MM.1S (cell line): ENCODE measurements around the gene ZBTB8A.

Source experiments
- DNase-seq: peaks from one replicate; pipeline ENCODE4 v3.0.0-alpha.2; 2015
- H2AFZ ChIP-seq: fragments of 300-600 bp; sonication (generic); 2 replicates; pipeline ENCODE4 v1.6.0; 2016; ENCODE audit warnings: antibody characterized with exemption, low read length
- H3F3A ChIP-seq: fragments of 300-600 bp; sonication (generic); 2 replicates; pipeline ENCODE4 v1.6.1; 2016; ENCODE audit warnings: mild to moderate bottlenecking, antibody characterized with exemption, low read length, moderate library complexity, mixed read lengths; ENCODE audit not compliant: insufficient read depth
- H3K27ac ChIP-seq: fragments of 300-600 bp; sonication (generic); 2 replicates; pipeline ENCODE4 v1.5.1; 2016; ENCODE audit warnings: mild to moderate bottlenecking, low read length
- H3K27me3 ChIP-seq: fragments of 300-600 bp; sonication (generic); replicated peaks from 2 replicates; pipeline ENCODE4 v1.6.0; 2016; ENCODE audit warnings: low read length; ENCODE audit not compliant: insufficient read depth
- H3K36me3 ChIP-seq: fragments of 300-600 bp; sonication (generic); replicated peaks from 2 replicates; pipeline ENCODE4 v1.6.1; 2016; ENCODE audit warnings: mild to moderate bottlenecking, low read length, mixed read lengths; ENCODE audit not compliant: insufficient read depth
- H3K4me1 ChIP-seq: fragments of 300-600 bp; sonication (generic); 2 replicates; pipeline ENCODE4 v1.6.1; 2016; ENCODE audit warnings: low read length, mixed read lengths
- H3K4me2 ChIP-seq: fragments of 300-600 bp; sonication (generic); 2 replicates; pipeline ENCODE4 v1.6.0; 2016; ENCODE audit warnings: low read depth, low read length
- H3K4me3 ChIP-seq: fragments of 300-600 bp; sonication (generic); 2 replicates; pipeline ENCODE4 v1.5.1; 2016; ENCODE audit warnings: low read length, mixed read lengths
- H3K79me2 ChIP-seq: fragments of 300-600 bp; sonication (generic); 2 replicates; pipeline ENCODE4 v1.6.1; 2016; ENCODE audit warnings: mixed run types, low read length, mixed read lengths
- H3K9ac ChIP-seq: fragments of 300-600 bp; sonication (generic); 2 replicates; pipeline ENCODE4 v1.6.1; 2016; ENCODE audit warnings: low read length, mixed read lengths
- H3K9me2 ChIP-seq: fragments of 300-600 bp; sonication (generic); replicated peaks from 2 replicates; pipeline ENCODE4 v1.6.1; 2016; ENCODE audit warnings: mild to moderate bottlenecking, low read length, mixed read lengths; ENCODE audit not compliant: insufficient read depth
- H3K9me3 ChIP-seq: fragments of 300-600 bp; sonication (generic); replicated peaks from 2 replicates; pipeline ENCODE4 v1.6.1; 2016; ENCODE audit warnings: mild to moderate bottlenecking, low read length, mixed read lengths; ENCODE audit not compliant: insufficient read depth
- H4K20me1 ChIP-seq: fragments of 300-600 bp; sonication (generic); 2 replicates; pipeline ENCODE4 v1.6.1; 2016; ENCODE audit warnings: mild to moderate bottlenecking, low read length, moderate library complexity, mixed read lengths; ENCODE audit not compliant: insufficient read depth
- CTCF ChIP-seq: fragments of 300-600 bp; sonication (generic); IDR thresholded peaks from 2 replicates; pipeline ENCODE4 v1.5.1; 2016; ENCODE audit warnings: antibody characterized with exemption, low read length, mixed read lengths
- EZH2 ChIP-seq: fragments of 300-600 bp; sonication (generic); optimal IDR thresholded peaks from 2 replicates; pipeline ENCODE3; 2017; ENCODE audit warnings: low read depth, mild to moderate bottlenecking, antibody characterized with exemption, low read length, mixed read lengths
- EZH2phosphoT487 ChIP-seq: fragments of 300-600 bp; sonication (generic); IDR thresholded peaks from 2 replicates; pipeline ENCODE4 v1.6.1; 2018; ENCODE audit warnings: antibody characterized with exemption, low read length

ZBTB8A gene

GRCh38 chr1:32632829-32633228 is 93.6 kb downstream of the ZBTB8A start:
- peaks cover 14% of the 10 kb centered on the region for H3K4me1 ChIP-seq
- TF ChIP-seq CTCF (no peak), EZH2phosphoT487 (no peak), EZH2 (no peak)
- no peak overlapping the region for H3K9ac ChIP-seq
- no peak for DNase-seq
- no peaks in the 10 kb centered on the region for H3K27me3 ChIP-seq
- H3F3A ChIP-seq: peaks cover 22% of the 10 kb centered on the region
- H3K27ac ChIP-seq: no peak overlapping the region
- no peak overlapping the region for H3K4me3 ChIP-seq
- no peaks in the 10 kb centered on the region for H3K9me2 ChIP-seq
- no peaks in the 10 kb centered on the region for H4K20me1 ChIP-seq
- no peak overlapping the region for H2AFZ ChIP-seq
- H3K4me2 ChIP-seq: no peak overlapping the region
- H3K79me2 ChIP-seq: peaks cover 82% of the 10 kb centered on the region
- peaks cover 8% of the 10 kb centered on the region; the same call in 1 of the 2 replicates for H3K36me3 ChIP-seq
- H3K9me3 ChIP-seq: no peaks in the 10 kb centered on the region

- no peak overlapping the region for H3K9ac ChIP-seq
- peaks cover 8% of the 10 kb centered on the region; the same call in 1 of the 2 replicates for H3K36me3 ChIP-seq
- no peak overlapping the region for H3K4me2 ChIP-seq
- no peaks in the 10 kb centered on the region for H3K4me1 ChIP-seq
- H3K79me2 ChIP-seq: peaks cover 91% of the 10 kb centered on the region
- H3K27ac ChIP-seq: no peak overlapping the region
- H3K9me2 ChIP-seq: no peaks in the 10 kb centered on the region
- no peaks in the 10 kb centered on the region for H3K9me3 ChIP-seq
- no peak for DNase-seq
- H4K20me1 ChIP-seq: no peaks in the 10 kb centered on the region
- H2AFZ ChIP-seq: no peak overlapping the region
- no peak overlapping the region for H3K4me3 ChIP-seq
- no peaks in the 10 kb centered on the region for H3F3A ChIP-seq
- no peaks in the 10 kb centered on the region for H3K27me3 ChIP-seq
- TF ChIP-seq CTCF (no peak), EZH2 (no peak), EZH2phosphoT487 (no peak)
Observed at GRCh38 chr1:32635508-32636277, 96.5 kb downstream of the ZBTB8A start.

- Histone ChIP-seq H3K4me1 (no peaks in the 10 kb centered on the region), H3K27ac (no peak overlapping the region), H3K9me3 (no peaks in the 10 kb centered on the region), H3K27me3 (no peaks in the 10 kb centered on the region), H3K9ac (no peak overlapping the region), H3K79me2 (peaks cover 91% of the 10 kb centered on the region), H4K20me1 (no peaks in the 10 kb centered on the region), H3K36me3 (peaks cover 8% of the 10 kb centered on the region; the same call in 1 of the 2 replicates), H3K4me2 (no peak overlapping the region), H2AFZ (no peak overlapping the region), H3F3A (no peaks in the 10 kb centered on the region), H3K9me2 (no peaks in the 10 kb centered on the region), H3K4me3 (no peak overlapping the region)
- no peak for DNase-seq
- TF ChIP-seq CTCF (no peak), EZH2phosphoT487 (no peak), EZH2 (no peak)
Observed at GRCh38 chr1:32636914-32637645, 97.9 kb downstream of the ZBTB8A start.
